GM19328 (cell line): Measurements from ENCODE around the gene RGS10.
"Not testable (repeated sequence)": the region's sequence is repeated elsewhere in the genome, so short reads cannot be mapped to it uniquely, and the experiment has no call there.

Experiments used
- ATAC-seq: cut with Tn5 transposase; IDR thresholded peaks from one replicate; pipeline ENCODE4 v1.9.1; 2021; ENCODE audit warnings: mild to moderate bottlenecking, moderate library complexity; ENCODE audit not compliant: unreplicated experiment

Gene RGS10, protein sequence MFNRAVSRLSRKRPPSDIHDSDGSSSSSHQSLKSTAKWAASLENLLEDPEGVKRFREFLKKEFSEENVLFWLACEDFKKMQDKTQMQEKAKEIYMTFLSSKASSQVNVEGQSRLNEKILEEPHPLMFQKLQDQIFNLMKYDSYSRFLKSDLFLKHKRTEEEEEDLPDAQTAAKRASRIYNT

DNA sequence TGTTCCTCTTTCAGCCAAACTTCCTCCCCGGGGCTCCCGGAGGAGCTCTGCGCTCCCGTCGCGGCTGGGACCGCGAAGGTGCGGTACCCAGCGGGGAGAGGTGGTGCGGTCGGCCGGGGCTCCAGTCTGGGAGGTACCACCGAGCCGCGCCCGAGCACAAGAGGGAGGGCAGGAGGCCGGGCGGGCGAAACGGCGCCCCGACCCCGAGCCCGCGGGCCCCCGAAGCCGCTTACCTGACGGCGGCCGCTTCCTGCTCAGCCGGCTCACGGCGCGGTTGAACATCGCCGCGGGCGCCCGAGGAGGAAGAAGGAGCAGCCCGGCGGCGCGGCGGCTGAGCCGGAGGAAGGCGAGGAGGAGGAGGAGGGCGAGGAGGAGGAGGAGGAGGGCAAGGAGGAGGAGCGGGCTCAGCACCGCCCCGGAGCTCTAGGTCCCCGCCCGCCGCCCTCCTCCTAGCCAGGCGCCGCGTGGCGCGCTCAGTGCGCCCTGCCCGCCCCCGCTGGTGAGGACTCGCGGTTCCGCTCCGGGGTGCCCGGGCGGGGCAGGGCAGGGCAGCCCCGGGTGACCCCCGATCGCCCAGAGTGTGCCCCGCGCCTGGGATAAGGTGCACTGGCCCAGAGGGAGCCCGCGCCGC, at the start of gene RGS10:
TSS of gene RGS10 (minus strand) at position 363 of the 631 bp plus-strand sequence. CDS start at position 282, 81 bp downstream.
- ATAC-seq: peak; percentile 75

DNA sequence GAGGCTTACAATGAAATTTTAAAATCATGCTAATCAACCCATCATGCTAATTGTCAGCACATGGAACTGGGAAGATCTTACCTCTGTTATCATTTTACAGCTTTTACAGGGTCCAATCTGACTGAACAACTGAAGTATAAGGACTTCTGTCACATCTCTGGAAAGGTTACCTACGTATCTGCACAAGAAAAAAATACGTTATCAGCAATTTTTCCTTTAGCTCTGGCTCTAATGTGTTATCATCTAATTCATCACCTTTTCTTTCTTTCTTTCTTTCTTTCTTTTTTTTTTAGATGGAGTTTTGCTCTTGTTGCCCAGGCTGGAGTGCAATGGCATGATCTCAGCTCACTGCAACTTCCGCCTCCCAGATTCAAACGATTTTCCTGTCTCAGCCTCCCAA, 45.6 kb upstream of the RGS10 start:
- ATAC-seq: no peak

- no peak for ATAC-seq
Observed at GRCh38 chr10:119578355-119578754, 35.8 kb upstream of the RGS10 start.

GRCh38 chr10:119575991-119576390, 33.5 kb upstream of the RGS10 start:
- ATAC-seq: no peak

DNA sequence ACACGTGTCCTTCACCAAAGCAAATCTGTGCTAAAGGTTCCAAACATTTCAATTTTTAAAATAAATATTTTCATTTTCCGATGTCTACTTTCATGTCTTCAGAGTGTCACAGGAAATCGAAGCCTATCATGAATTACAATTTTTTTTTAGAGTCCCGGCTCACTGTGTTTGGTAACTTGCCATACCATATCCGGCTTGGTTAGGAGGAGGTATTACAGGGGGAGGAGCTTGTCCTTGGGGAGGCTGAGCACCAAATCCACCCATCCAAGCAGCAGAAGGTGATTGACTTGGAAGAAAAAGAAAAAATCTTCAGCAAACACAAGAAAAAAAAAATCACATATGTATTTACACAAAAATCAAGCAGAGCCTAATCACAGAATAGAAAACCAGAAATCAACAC, 33.0 kb upstream of the RGS10 start:
- ATAC-seq: no peak

GRCh38 chr10:119567978-119568377, 25.5 kb upstream of the RGS10 start:
- no peak for ATAC-seq

- no peak for ATAC-seq
Observed at GRCh38 chr10:119562097-119562496, 19.6 kb upstream of the RGS10 start.

GRCh38 chr10:119559511-119559910, 17.0 kb upstream of the RGS10 start:
- ATAC-seq: not testable (repeated sequence)

DNA sequence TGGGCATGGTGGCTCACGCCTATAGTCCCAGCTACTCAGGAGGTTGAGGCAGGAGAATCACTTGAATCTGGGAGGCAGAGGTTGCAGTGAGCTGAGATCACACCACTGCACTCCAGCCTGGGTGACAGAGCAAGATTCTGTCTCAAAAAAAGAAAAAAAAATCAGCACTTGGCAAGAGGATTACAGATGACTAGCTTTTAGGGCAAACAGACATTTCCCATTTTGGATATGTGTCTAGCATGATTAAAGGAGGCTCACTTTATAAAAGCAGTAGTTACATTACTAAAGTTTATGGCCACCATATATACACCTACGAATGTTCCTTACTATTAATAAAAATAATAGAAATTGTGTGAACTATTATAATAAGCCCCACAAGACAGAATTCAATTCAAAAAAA, 13.6 kb upstream of the RGS10 start:
- not testable (repeated sequence) for ATAC-seq

- ATAC-seq: no peak
Observed at GRCh38 chr10:119555178-119555784, 12.8 kb upstream of the RGS10 start.

DNA sequence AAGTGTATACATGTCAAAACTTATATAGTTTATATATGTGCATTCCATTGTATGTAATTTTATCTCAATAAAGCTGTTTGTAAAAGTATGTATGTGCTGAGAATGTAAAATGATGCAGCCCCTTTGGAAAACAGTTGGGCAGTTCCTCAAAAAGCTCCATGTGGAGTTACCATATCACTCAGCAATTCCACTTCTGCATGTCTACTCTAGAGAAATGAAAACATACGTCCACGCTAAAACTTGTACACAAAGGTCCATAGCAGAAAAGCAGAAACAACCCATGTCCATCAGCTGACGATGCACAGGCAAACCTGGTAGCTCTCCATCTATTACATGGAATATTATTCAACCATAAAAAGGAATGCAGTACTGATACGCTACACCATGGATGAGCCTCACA, 8.3 kb upstream of the RGS10 start:
- ATAC-seq: no peak

GRCh38 chr10:119549247-119549999, 6.9 kb upstream of the RGS10 start:
- no peak for ATAC-seq

DNA sequence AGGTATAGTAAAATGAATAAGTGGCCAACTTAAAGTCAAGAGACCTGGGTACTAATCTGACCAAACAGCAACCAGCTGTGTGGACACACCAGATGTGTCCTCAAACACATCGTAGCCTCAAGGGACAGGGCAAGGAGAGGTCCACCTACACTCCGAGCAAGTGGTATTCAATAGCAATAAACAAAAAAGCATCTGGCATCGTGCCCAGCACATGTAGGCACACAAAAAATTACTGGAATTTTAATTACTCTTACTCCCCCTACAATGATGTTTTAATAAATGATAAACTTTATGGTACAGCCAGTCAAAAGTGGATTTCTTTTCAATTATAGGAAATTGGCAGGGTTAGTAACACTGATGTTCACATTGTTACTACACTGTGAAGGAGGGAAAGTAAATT, 3.5 kb upstream of the RGS10 start:
- no peak for ATAC-seq

DNA sequence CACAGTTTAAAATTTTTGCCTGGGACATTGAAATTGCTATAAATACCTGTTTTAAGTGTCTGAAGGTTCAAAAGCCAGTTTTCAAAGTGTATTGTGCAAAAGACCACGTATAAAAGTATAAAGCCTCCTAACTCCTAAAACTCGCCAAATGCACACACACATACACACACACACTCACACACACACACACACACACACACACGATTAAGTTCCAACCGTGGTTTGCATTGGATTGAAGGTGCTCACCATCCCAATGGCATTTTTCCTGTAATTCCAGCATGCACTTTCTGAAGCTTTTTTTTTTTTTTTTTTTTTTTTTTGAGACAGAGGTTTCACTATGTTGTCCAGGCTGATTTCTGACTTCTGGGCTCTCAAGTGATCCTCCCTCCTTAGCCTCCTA, 2.8 kb upstream of the RGS10 start:
- no peak for ATAC-seq

GRCh38 chr10:119543814-119544642, 1.5 kb upstream of the RGS10 start:
- ATAC-seq: no peak

DNA sequence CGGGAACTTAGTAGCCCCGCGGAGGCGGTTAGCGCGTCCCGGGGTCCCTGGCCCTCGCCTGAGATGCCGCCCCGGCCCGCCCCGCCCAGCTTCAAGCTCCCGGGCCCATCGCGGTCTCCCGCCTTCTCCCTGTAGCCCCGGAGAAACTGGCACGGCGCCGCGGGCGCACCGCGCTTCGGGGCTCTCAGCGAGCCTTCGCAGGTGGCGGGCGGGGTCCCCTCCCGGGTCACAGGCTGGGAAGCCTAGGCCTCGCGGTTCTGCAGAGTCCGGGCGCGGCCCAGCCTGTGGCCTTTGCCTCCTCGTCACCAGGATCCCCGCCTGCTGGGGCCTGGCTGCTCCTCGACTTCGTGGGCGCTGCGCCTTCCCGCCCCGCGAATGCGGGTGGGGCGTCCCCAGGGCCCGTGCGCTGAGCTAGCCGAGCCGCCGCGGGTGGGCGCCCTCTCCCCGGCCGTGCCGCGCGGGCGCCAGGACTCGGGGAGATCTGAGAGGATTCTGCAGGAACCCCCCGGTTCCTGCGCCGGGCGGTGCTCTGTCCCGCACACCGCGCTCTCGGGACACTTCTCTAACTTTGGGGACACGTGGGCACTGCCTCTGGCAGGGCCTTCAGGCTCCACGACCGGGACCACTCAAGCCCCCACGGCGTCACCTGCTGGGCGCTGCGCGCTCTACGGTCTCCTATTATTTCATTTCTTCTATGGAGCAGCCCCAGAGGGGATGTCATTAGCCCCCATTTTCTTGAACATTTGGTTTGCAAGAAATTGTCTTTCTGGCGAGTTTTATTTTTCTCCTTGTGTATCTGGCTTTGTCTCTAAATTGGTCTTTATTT, 682 bp upstream of the RGS10 start:
- peak; percentile 33 for ATAC-seq

GRCh38 chr10:119541459-119542356, 811 bp downstream of the RGS10 start:
- no peak for ATAC-seq

GRCh38 chr10:119541046-119541445, 1.5 kb downstream of the RGS10 start:
- no peak for ATAC-seq

DNA sequence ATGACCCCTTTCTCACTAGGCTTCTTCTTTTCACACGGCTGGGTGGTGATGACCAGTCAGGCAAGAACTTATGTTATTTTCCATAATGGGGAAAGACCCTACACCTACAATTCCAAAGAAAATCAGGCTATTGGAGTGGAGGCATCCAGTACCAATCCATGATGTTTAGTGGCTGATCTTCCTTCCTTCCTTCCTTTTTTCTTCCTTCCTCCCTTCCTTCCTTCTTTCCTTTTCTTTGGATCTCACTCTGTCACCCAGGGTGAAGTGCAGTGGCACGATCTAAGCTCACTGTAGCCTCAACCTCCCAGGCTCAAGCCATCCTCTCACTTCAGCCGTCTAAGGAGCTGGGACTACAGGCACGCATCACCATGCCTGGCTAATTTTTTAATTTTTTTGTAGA, 2.5 kb downstream of the RGS10 start:
- ATAC-seq: no peak
